ENCODE measurements around the gene FAM222A.

FAM222A gene

DNA sequence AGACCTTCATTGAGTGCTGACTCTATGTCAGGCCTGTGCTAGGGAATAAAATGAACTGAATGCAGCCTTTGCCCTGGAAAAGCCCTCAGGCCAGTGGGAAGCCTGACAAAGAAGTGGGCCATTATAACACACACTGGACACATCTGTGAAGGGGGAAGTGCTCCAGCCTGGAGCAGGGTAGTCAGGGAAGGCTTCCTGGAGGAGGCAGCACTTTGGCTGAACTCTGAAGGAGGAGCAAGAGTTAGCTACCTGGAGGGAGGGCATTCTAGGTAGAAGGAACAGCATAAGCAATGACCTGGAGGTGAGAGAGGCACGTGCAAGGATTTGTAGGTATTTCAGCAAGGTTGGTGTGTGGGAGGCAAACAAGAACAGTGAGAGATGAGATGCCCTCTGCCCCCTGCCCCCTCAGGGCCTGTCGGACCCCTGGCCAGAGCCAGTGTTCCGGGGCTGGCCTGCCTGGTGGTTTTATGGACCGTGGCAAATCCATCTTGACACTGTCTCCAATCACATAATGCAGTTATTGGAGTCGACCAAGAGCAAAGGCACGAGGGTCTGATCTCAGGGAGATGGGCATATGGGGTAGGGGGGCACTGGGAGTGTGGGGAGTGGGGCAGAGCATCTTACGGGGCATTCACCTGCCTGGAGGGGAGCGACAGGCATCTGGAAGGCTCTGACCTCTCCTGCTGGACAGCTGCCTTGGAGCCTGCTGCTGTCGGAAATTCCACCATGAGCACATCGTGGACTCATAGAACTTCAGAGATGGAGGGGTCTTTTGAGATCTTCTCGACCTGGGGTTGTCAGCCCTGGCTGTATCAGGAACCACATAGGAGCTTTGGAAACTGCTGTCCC, 2.7 kb upstream of the FAM222A start:
- peak; percentile 21 for DNase-seq (ENCODE audit: low read depth)

DNA sequence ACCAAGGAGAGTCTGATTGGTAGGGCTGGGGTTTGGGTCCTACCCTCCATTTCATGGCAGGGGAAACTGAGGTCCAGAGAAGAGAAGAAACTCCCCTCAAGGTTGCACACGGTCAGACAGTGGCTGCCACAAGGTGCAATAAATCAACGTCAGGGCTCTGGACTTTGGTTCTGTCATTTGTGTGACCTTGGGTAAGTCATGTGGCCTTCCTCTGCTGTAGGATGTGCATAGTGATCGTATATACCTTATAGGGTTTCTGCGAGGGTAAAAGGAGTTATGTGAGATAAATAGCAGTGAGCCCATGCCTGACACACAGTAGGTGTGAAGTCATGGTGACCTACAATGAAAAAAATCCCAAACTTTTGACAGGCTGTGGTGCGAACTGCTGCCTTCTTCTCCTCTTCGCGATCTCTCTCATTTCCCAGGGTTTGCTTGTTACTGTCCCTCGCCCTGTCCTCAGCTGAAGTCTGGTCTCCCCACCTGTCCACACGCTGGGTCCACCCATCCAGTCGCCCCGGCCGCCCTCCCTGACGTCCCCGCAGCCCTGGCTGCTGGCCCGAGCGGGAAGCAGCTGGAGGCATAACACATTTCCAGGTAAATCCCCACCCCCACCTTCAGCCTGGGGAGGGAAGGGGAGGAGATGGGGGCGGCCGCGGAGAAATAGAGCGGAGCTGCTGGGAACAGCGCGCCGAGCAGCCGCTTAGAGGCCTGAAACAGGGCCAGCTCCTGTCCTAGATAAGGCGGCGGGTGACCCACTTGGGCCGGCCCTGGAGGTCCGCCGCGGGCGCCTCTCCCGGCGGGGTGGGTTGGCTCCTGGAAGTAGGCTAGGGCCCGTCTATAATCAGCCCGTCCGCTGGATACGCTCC, 1.8 kb upstream of the FAM222A start:
- DNase-seq (ENCODE audit: low read depth) = no peak

DNA sequence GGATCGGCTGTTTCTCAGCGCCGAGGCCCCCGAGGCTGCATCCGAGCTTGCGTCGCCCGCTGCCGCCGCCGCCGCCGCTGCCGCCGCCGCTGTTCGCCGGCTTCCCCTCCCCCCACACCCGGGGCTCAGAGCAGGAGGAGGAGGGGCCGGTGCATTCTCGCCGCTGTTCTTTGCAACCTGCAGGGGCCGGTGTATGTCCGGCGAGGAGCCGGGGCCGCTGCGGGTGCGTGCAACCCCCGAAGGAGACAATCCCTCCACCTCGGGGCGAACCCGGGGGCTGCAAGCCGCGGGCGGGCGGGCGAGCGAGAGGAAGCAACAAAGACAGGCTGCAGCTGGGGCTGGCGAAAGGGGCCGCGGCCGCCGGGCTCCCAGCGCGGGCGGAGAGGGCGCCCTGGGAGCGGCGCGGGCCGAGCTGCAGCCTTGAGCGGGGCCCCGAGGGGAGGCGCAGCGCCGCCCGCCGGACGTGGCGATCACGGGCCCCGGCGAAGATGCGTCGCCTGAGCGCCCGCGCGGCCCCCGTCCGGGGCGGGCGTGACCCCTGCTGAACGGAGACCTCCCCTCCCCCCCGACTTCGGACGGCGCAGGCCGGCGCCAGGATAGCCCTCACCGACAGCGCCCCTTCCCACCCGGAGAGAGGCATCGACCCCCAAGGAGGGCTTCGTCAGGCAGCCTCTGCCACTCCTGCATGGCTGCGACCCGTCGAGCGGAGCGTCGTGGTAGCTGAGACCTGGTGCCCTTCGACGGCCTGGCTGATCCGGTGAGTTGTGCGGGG, 702 bp downstream of the FAM222A start:
- DNase-seq (ENCODE audit: low read depth) = no peak

DNA sequence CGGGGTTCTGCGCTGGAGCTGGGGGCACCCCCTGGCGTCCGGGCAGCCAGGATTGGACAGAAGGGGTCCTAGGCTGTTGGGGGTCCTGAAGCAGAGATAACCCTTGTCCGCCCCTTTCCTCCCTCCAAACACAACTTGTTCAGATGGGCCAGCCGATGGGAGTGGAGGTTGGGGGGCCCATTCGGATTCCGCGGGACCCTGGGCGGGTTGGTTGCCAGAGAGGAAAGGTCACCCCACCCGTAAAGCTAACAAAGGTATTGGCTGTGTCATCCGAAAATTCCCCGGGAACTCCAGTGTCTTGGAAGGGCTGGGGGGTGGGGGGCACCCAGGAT, 1.3 kb downstream of the FAM222A start:
- no peak for DNase-seq (ENCODE audit: low read depth)

DNA sequence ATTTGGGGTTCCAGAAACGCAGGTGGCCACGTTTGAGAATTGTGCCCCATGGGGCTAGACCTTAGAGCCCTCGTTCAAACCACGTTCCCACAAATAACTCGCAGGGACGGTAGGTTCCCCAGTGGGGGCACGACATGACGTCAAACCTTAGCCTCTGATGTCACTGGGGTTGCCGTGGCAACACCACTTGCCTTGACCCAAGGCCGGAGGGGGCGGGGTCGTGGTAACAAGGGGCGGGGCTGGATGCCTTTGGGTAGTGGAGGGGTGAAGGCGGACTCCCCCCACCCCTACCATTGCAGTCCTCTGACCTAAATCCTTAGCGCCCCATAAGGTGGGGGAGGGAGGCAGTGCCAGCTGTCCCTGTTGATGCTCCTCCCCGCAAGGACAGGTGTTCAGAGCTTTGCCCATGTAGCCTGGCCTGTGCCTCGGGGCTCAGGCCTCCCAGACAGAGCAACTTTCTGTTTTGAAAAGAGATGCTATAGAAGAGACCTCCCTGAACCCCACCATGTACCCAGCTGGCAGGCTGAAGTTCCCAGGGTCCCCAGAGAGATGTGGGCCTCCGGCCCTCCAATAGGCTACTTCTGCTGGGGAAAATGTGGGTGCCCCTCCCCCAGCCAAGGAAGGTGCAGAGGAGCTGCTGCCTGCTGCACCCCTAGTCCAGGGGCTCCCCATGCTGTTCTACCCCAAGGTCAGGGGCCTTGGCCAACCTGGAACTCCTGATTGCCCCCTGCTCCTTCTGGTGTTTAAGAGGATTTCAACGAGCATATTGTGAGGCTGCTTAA, 1.9 kb downstream of the FAM222A start:
- no peak for DNase-seq (ENCODE audit: low read depth)

DNA sequence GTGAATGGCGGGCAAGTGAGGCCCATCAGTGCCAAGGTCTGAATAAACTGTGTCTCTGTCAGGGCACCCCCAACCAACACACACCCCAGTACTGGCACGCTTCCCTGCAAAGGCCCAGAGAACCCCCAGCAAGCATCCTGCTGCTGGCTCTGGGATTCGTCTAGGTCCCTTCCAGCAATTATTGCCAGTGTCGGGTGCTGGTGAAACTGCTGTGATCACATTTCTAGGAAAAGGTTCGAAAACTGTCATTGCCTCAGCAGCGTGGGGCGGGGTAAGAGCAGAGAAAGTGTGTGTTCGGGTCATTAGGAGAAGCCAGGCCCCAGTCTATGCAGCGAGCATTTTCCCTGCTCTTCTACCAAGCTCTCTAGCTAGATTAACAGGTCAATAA, 2.5 kb downstream of the FAM222A start:
- no peak for DNase-seq (ENCODE audit: low read depth)

DNA sequence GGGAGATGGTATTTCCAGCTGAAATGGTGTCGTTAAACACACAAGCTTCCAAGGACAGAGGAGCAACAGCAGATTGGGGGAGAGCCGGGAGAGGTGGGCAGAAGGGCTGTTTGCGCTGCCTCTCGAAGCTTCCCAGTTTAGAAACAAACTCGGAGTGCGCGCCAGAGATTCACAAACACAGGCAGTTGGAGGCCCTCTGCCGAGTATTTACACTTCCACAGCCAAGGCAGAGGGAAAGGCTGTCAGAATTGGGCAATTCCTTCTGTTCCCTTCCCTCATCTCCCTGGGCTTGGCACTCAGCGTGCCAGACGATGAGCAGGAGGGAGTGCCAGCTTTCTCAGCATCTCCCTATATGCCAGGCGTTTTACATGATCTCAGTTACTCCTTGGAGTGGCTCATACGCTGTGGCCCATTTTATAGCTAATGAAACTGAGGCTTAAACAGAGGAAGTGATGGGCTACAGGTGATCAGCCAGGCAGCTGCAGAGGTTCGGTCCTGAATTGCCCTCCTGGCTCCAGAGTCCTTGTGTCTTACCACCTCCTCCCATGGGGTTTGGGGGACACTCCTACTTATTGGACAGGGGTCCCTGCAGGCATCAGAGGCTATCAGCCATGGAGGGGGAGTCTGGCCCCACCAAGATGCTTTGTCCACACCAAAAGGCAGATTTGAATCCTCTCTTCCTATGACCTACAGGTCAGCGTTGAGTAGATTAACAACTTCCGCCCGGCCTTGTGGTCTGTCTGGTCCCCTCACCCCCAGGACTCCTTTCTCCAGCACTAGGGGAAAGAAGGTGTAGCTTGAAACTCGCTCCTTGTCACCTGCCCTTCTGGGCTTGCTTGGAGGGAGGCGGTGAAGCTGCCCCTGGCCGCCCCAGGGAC, 3.1 kb downstream of the FAM222A start:
- peak; percentile 27 for DNase-seq (ENCODE audit: low read depth)

DNA sequence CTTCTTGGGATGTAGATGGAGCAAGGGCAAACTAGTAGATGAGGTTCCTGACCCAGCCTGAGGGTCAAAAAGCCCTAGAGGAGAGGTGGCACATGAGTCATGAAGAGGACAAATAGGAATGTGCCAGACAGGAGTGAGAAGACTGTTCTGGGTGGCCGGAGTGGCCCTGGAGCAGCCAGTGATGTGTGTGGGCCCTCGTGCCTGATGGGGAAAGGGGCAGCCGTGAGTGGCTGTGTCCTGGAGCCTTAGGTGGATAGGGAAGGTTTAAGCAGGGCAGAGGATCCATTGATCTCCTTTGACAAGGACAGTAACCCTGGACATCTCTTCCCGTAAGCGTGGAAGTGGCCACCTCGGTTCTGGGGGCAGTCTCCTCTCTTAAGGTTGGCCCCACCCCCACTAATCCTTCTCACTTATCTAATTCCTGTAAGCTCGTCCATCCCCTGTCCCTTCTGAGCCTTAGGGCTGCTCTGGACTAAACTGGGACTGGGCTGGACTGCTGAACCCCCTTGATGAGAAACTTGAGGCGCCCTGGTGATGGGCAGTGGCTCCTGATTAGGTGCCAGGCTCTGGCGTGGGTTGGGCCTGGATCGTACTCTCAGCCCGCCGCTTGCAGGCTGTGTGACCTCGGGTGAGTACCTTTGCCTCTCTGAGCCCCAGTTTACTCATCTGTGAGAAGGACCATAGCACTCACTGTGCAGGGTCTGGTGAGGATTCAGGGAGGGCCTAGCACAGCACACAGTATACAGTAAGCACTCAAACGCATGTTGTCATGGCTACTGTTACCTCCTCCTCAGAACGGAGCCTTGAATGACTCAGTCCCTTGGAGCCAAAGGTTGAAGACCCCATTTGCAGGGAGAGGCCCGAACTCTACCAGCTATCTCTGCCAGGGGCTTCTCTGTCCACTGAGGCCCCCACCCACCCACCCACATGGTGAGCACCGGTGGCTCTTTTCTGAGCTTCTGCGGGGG, 4.0 kb downstream of the FAM222A start:
- no peak for DNase-seq (ENCODE audit: low read depth)

DNA sequence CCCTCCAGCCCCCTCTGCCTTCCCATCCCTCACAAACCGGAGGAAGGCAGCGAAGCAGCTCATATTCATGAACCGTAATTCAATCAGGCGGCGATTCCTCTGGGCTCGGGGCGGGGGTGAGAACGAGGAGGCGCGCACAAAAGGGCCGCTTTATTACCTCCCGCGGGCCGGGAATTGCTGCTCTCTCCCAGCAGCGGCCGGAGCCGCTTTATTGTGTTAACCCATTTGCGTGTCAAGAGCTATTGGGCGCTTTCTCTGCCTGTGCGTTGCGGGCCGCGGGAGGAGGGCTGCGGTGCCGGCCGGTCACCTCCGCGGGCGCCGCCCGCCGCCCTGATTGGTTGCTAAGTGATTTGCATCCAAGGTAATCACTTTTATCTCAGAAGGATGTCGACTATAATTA, 4.8 kb downstream of the FAM222A start:
- DNase-seq (ENCODE audit: low read depth) = no peak

DNA sequence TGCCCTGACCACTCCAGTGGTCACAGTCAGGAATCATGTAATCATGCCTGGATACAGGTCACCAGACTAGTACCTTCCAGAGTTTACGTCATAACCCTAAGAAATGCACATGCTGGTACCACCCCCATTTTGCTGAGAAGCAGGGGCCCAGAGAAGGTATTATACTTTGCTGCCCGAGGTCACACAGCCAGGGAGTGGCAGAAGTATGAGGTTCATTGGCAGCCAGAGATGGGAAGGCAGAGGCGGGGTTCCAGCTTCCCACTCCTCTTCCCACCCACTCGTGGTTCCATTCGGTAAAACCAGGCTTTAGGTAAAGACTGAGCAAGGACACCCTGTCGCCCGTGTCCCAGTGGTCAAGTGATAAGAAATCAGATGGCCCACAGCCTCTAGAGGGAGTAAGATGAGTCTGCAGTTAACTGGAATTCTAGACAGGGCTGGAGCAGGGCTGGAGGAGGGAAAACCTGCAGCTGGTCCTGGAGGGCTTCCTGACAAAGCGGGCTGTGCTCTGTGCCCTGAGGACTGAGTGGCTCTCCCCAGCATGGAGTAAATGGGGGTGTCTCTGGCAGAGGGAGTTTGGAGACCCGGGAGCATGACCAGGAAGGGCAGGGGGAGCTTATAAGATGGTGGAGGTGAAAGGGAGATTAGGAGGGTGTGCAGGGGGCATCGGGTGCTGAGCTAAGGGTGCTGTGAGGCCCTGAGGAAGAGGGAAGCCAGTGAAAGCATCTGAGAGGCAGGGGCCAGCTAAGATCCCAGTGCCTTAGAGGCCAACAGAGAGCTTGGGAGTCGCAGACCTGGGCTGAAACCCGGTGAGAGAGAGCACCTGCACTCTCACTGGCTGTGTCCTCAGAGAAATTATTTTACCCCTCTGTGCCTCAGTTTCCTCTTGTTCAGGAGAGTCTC, 5.7 kb downstream of the FAM222A start:
- DNase-seq (ENCODE audit: low read depth) = no peak

DNA sequence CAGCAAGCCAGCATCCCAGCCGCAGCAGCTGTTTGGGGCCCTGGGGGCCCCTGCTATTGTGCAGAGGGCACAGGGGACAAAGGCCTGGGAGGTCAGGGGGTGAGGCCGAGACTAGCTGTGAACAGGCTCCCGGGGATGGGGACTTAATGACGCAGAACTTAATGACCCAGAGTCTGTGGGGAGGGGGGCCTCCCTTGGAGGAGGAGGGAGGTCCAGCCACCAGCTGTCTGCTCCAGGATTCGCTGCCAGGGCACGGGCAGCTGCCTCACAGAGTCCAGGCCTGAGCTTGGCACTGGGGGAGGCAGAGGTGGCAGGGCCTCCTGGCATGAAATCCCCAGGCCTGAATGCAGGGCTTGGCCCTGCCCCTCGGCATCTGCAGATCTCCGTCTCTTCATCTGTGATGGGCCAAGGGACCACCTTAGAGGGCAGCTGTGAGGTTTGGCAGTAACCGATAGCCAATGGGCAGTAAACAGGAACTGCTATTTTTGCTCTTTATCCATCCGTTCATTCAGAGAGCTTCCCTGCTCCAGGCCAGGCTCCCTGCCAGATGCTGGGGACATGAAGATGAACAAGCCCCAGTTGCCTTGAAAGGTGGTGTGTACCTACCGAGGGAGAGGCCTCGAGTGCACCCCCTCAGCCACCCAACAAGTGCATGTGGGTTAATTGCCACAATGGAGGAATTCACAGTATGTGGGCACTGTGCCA, 6.7 kb downstream of the FAM222A start:
- DNase-seq (ENCODE audit: low read depth) = no peak

DNA sequence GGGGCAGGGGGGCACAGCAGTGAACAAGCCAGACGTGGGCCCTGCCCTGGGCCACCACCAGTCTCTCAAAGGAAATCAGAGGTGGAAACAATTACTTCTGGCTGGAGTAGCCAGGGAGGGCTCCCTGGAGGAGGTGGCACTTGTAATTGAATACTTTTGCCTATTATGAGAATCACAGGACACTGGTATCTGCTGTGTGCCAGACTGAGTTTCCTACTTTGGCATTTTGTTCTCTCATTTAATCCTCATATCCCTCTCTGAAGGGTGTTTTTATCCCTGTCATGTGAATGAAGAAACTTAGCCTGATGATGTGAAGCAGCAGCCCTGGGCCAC, 7.2 kb downstream of the FAM222A start:
- no peak for DNase-seq (ENCODE audit: low read depth)

DNA sequence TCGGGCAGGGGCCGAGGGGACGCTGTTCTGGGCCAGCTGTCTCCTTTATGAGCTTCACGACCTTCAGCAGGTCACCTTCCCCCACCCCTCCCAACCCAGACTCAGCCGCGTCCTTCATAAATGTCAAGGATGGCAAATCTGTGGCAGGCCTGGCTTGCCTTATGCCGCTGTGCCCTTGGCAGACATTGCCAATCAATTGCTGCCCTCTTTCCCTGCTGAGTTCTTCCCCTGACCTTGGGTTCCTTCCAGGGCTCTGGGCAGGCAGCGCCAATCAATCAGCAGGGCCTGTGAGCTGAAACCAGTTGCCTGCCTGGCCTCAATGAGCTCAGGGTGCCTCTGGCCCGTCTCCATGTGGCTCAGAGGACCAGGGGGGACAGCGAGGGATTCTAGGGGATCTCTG, 7.7 kb downstream of the FAM222A start:
- DNase-seq (ENCODE audit: low read depth) = no peak

DNA sequence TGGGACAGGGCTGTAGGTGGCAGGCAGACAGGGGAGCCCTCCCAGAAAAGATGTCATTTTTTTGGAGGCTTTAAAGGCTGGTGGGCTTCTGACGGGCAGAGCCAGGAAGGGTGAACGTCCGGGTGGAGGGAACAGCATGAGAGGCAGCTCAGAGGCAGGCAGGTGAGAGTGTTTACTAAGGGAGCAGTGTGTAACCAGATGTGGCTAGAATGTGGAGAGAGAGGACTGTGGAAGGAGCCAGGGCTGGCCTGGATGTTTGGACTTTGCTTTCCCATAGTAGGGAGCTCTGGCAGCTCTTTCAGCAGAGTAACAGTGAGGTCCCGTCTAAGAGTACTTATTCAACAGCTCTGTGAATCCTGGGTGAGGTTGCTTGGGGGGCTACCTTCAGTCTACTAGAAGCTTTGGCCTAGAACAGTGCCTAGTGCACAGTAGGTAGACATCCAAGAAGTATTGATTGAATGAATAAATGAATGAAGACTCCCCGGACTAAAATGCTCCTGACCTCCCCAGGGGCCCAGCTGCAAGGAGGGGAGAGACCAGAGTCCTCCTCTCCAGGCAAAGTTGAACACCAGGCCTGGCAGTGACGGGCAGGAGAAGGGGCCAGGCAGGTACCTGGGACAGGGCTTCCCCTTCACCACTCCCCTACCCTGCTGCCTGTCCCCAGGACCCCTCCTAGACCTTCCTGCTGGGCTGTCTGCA, 8.5 kb downstream of the FAM222A start:
- DNase-seq (ENCODE audit: low read depth) = no peak

DNA sequence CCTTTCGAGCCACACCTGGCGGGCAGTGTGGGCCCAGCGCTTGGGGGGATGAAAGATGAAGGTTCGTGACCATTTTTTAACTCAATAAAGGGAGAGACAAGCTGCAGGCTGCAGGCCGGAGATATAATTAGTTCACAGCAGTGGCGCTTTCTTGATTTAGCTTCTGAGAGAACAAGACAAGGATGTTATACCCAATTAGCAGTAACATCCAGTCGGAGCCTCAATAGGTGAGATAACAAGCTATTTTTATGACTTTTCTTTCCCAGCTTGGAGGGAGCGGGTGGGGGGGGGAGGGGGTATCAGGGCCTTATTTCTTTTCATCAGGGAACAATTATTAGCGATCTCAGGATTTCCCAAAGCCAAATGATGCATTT, 9.1 kb downstream of the FAM222A start:
- DNase-seq (ENCODE audit: low read depth) = no peak

DNA sequence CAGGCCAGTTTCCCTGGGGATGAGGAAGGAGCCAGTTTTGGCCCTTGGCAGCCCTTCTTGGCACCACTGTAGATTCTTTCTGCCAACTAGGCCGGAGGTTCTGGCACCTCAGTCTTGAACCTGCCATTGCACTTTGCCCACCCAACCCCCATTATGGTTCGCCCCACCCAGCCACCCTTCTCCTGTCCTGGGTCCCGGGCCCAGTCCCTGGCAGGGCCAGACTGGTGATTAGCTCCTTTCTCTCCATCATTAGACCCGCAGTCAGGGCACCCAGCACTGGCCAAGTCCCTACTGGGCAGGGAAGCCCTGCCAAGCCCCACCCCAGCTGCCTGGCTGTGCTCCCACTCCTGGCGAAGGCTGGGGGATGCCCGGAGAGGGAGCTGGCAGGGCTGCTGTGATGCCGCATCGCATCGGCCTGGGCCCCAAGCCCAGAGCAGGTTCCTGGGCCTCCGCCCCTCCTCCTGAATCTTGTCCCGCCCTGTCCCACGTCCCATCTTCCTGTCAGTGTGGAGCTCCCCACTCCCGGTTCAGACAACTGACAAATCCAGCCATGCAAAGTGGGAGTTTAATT, 9.8 kb downstream of the FAM222A start:
- no peak for DNase-seq (ENCODE audit: low read depth)

DNA sequence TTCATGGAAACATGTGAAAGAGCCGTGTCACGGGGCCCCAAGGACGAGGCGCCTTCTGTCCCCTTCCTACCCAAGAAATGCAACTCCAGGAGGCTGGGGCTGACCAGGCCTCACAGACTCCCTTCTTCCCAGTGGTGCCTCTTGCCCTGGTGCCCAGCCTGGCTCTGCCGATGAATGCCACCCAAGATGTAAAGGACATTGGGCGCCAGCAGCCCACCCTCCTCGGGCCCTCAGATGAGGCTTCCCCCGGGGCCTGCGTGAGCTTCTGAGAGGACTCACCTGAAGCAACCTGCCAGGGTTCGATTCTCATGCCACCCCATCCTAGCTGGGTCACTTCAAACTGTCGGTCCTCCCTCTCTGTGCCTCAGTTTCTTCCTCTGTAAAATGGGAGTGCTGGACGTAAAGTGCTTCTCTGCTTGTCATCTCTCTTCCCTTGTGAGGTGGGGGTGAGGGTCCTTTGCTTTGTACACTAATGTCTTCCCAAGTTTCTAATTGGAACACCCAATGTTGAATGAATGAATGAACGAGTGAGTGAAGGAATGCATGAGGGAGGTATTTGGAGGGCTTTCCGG, 10.8 kb downstream of the FAM222A start:
- DNase-seq (ENCODE audit: low read depth) = no peak
